Liver (tissue), 9 donors: Measurements from ENCODE around the gene VAMP7. TPM values are rescaled to one million over a fixed set of nuclear protein-coding genes. Genes with fewer than 3 reads are reported as not detected.

ENCODE experiments used
- DNase-seq: peaks from one replicate; pipeline ENCODE4 v3.0.0-alpha.2; 2017; ENCODE audit warnings: low spot score
- H3K27ac ChIP-seq, 2 donors: one replicate each; pipeline ENCODE4 v1.7.0; 2013; ENCODE audit warnings: inconsistent platforms in 2 of 2, low read length in 2 of 2, control low read depth in 1 of 2, low read depth in 1 of 2, mild to moderate bottlenecking in 1 of 2
- H3K27me3 ChIP-seq, 4 donors: one replicate each; pipeline versions ENCODE4 v1.6.1 to v1.7.0; 2013; ENCODE audit warnings: low read length in 3 of 4, inconsistent platforms in 1 of 4, mild to moderate bottlenecking in 1 of 4, moderate library complexity in 1 of 4; ENCODE audit not compliant: control insufficient read depth in 4 of 4, insufficient read depth in 4 of 4
- H3K36me3 ChIP-seq, 4 donors: one replicate each; pipeline versions ENCODE4 v1.6.1 to v1.7.0; 2013; ENCODE audit warnings: low read length in 3 of 4, mild to moderate bottlenecking in 3 of 4, low read depth in 1 of 4, moderate library complexity in 1 of 4; ENCODE audit not compliant: control insufficient read depth in 4 of 4, insufficient read depth in 3 of 4
- H3K4me1 ChIP-seq, 4 donors: one replicate each; pipeline versions ENCODE4 v1.6.1 to v1.7.0; 2013; ENCODE audit warnings: low read length in 3 of 4, mild to moderate bottlenecking in 3 of 4, moderate library complexity in 1 of 4; ENCODE audit not compliant: control insufficient read depth in 4 of 4, insufficient read depth in 4 of 4
- H3K4me3 ChIP-seq, 3 donors: one replicate each; pipeline versions ENCODE4 v1.6.1 to v1.7.0; 2013; ENCODE audit warnings: low read length in 3 of 3, control low read depth in 1 of 3, low read depth in 1 of 3, mild to moderate bottlenecking in 1 of 3
- H3K9ac ChIP-seq, 2 donors: one replicate each; pipeline ENCODE4 v1.7.0; 2013; ENCODE audit warnings: low read length in 2 of 2, mild to moderate bottlenecking in 2 of 2, moderate library complexity in 2 of 2, control low read depth in 1 of 2, low read depth in 1 of 2
- H3K9me3 ChIP-seq, 4 donors: one replicate each; pipeline versions ENCODE4 v1.6.1 to v1.7.0; 2013; ENCODE audit warnings: low read length in 3 of 4; ENCODE audit not compliant: control insufficient read depth in 4 of 4
- ATF3 ChIP-seq: IDR thresholded peaks from 2 replicates; pipeline ENCODE4 v1.6.1; 2016; ENCODE audit warnings: antibody characterized with exemption
- CTCF ChIP-seq: fragments of 150-350 bp; IDR thresholded peaks from 2 replicates; pipeline ENCODE4 v1.5.1; 2017; ENCODE audit warnings: improper control_type of control experiment, low read depth, low read length; ENCODE audit not compliant: missing input control
- EGR1 ChIP-seq, 2 donors: IDR thresholded peaks; 2 replicates each; pipeline ENCODE4 v1.6.1; 2016 to 2018; ENCODE audit warnings: antibody characterized with exemption in 2 of 2, low read depth in 2 of 2
- FOXA1 ChIP-seq: IDR thresholded peaks from 2 replicates; pipeline ENCODE4 v1.6.1; 2016; ENCODE audit warnings: antibody characterized with exemption
- FOXA2 ChIP-seq: IDR thresholded peaks from 2 replicates; pipeline ENCODE4 v1.6.1; 2016; ENCODE audit warnings: antibody characterized with exemption
- GABPA ChIP-seq, 2 donors: IDR thresholded peaks in 1 of 2; conservative IDR thresholded peaks in 1 of 2; 2 replicates each; pipeline ENCODE4 v1.6.1; 2016; ENCODE audit warnings: antibody characterized with exemption in 2 of 2, mild to moderate bottlenecking in 1 of 2, moderate library complexity in 1 of 2
- HNF4A ChIP-seq, 2 donors: conservative IDR thresholded peaks; 2 replicates each; pipeline ENCODE4 v1.6.1; 2016; ENCODE audit warnings: antibody characterized with exemption in 2 of 2, mild to moderate bottlenecking in 2 of 2
- HNF4G ChIP-seq: IDR thresholded peaks from 2 replicates; pipeline ENCODE4 v1.6.1; 2016; ENCODE audit warnings: antibody characterized with exemption
- JUND ChIP-seq, 2 donors: IDR thresholded peaks; 2 replicates each; pipeline ENCODE4 v1.6.1; 2016; ENCODE audit warnings: antibody characterized with exemption in 2 of 2
- NR2F2 ChIP-seq: IDR thresholded peaks from 2 replicates; pipeline ENCODE4 v1.6.1; 2016; ENCODE audit warnings: antibody characterized with exemption
- RAD21 ChIP-seq, 2 donors: IDR thresholded peaks; 2 replicates each; pipeline ENCODE4 v1.6.1; 2016; ENCODE audit warnings: antibody characterized with exemption in 2 of 2, mild to moderate bottlenecking in 2 of 2
- REST ChIP-seq: IDR thresholded peaks from 2 replicates; pipeline ENCODE4 v1.6.1; 2016; ENCODE audit warnings: antibody characterized with exemption, mild to moderate bottlenecking
- RXRA ChIP-seq, 2 donors: IDR thresholded peaks; 2 replicates each; pipeline ENCODE4 v1.6.1; 2017 to 2018; ENCODE audit warnings: antibody characterized with exemption in 2 of 2, mild to moderate bottlenecking in 1 of 2
- SP1 ChIP-seq: IDR thresholded peaks from 2 replicates; pipeline ENCODE4 v1.6.1; 2018; ENCODE audit warnings: antibody characterized with exemption, mild to moderate bottlenecking
- TAF1 ChIP-seq: conservative IDR thresholded peaks from 2 replicates; pipeline ENCODE4 v1.6.1; 2016; ENCODE audit warnings: antibody characterized with exemption, mild to moderate bottlenecking
- ZBTB33 ChIP-seq: IDR thresholded peaks from 2 replicates; pipeline ENCODE4 v1.6.1; 2016; ENCODE audit warnings: antibody characterized with exemption
- WGBS: extraction: QIAGEN DNeasy Blood & Tissue Kit; methylation state at CpG from one replicate; pipeline ENCODE4 v1.1.7; 2013; 5-methylcytosine and 5-hydroxymethylcytosine counted together
- polyA plus RNA-seq, 2 donors: library from polyadenylated mRNA; stranded (reverse) in 1 of 2; unstranded in 1 of 2; fragments of 200-250 nt in 1 of 2; fragments of >200 nt in 1 of 2; fragmentation: Nextera tagmentation in 1 of 2; extraction: Ambion mirVana in 1 of 2; gene quantifications; one replicate each; pipeline versions ENCODE4 v1.2.1 to v1.2.3, GENCODE V29; 2013 to 2015
- total RNA-seq, 2 donors: library from RNA; depleted of rRNA; stranded (reverse); fragments of >200 nt; gene quantifications; one replicate each; pipeline ENCODE4 v1.2.3, GENCODE V29; 2014
- donor health status: healthy.
- donor health status: healthy.
- donor health status: healthy.
- donor health status: healthy.
- donor health status: healthy.

VAMP7 gene
- total and polyA plus RNA-seq, 4 donors: 18.3 to 28.8 (median 22.9) TPM

GRCh38 chrX:155874571-155875244 is 6.4 kb upstream of the VAMP7 start:
- no peak for DNase-seq
- H3K9me3 ChIP-seq: peaks cover 0 to 3% (median 0%) of the 10 kb centered on the region in 4 donors
- no peak overlapping the region for H3K9ac ChIP-seq
- H3K4me1 ChIP-seq: no peaks in the 10 kb centered on the region
- no peaks in the 10 kb centered on the region for H3K36me3 ChIP-seq
- H3K4me3 ChIP-seq: no peak overlapping the region
- H3K27me3 ChIP-seq: peaks cover 0 to 4% (median 0%) of the 10 kb centered on the region in 4 donors
- TF ChIP-seq TAF1 (no peak), GABPA (IDR thresholded peaks at IDR 0.05 in 1 of 2, conservative IDR thresholded peaks at IDR 0.05 in 1 of 2) (no peak), CTCF (no peak), NR2F2 (no peak)
- 34% methylated on average over 31 of the region's 31 CpGs for WGBS
- H3K27ac ChIP-seq: no peak overlapping the region

- H3K4me1 ChIP-seq: peaks cover 0 to 4% (median 0%) of the 10 kb centered on the region in 4 donors
- 54% methylated on average over 3 of the region's 3 CpGs for WGBS
- no peak overlapping the region for H3K27ac ChIP-seq
- no peak for DNase-seq
- no peaks in the 10 kb centered on the region for H3K36me3 ChIP-seq
- no peak for TF ChIP-seq HNF4A (conservative IDR thresholded peaks at IDR 0.05)
- TF ChIP-seq ZBTB33: no peak
- no peak for TF ChIP-seq GABPA (IDR thresholded peaks at IDR 0.05 in 1 of 2, conservative IDR thresholded peaks at IDR 0.05 in 1 of 2)
- no peaks in the 10 kb centered on the region for H3K9me3 ChIP-seq
- no peak overlapping the region for H3K4me3 ChIP-seq
- peaks cover 0 to 4% (median 0%) of the 10 kb centered on the region in 4 donors for H3K27me3 ChIP-seq
- no peak overlapping the region for H3K9ac ChIP-seq
These were observed 4.4 kb upstream of the VAMP7 start for GRCh38 chrX:155876704-155877103.

GRCh38 chrX:155877288-155877687 is 3.9 kb upstream of the VAMP7 start:
- H3K4me3 ChIP-seq: no peak overlapping the region
- DNase-seq: no peak
- 35% methylated on average over 1 of the region's 1 CpG for WGBS
- no peaks in the 10 kb centered on the region for H3K36me3 ChIP-seq
- peaks cover 0 to 10% (median 2%) of the 10 kb centered on the region in 4 donors for H3K4me1 ChIP-seq
- no peaks in the 10 kb centered on the region for H3K9me3 ChIP-seq
- peaks cover 0 to 4% (median 0%) of the 10 kb centered on the region in 4 donors for H3K27me3 ChIP-seq
- H3K27ac ChIP-seq: no peak overlapping the region
- no peak for TF ChIP-seq SP1
- TF ChIP-seq CTCF: no peak
- TF ChIP-seq REST: no peak
- TF ChIP-seq TAF1: no peak
- no peak for TF ChIP-seq ATF3
- TF ChIP-seq FOXA2: no peak
- no peak for TF ChIP-seq EGR1 (IDR thresholded peaks at IDR 0.05; ENCODE audit: low read depth in 2 of 2)
- TF ChIP-seq RXRA (IDR thresholded peaks at IDR 0.05): no peak
- TF ChIP-seq GABPA (IDR thresholded peaks at IDR 0.05 in 1 of 2, conservative IDR thresholded peaks at IDR 0.05 in 1 of 2): no peak
- TF ChIP-seq FOXA1: no peak
- no peak for TF ChIP-seq NR2F2
- no peak for TF ChIP-seq RAD21 (IDR thresholded peaks at IDR 0.05)
- no peak for TF ChIP-seq JUND (IDR thresholded peaks at IDR 0.05)
- TF ChIP-seq HNF4G: no peak
- H3K9ac ChIP-seq: no peak overlapping the region
